WTC11 (cell line): Measurements from ENCODE around the gene RHOB. TPM values are rescaled to one million over a fixed set of nuclear protein-coding genes. Genes with fewer than 3 reads are reported as not detected.
"Not testable (repeated sequence)": the region's sequence is repeated elsewhere in the genome, so short reads cannot be mapped to it uniquely, and the experiment has no call there.

Experiments used
- ATAC-seq: fragments of 200-7000 bp; cut with Tn5 transposase; 2 replicates; pipeline ENCODE4 v1.10.0; 2021; ENCODE audit warnings: mild to moderate bottlenecking, moderate library complexity
- CTCF ChIA-PET: fragments of 300-600 bp; sonication (Branson Sonifier 250); formaldehyde crosslinking; loops from one replicate; lab custom pipeline; 2021; ENCODE audit warnings: antibody characterized with exemption; lab: Charles Lee
- POLR2A ChIA-PET: fragments of 350-600 bp; sonication (Branson Sonifier 250); formaldehyde crosslinking; loops from one replicate; lab custom pipeline; 2021; ENCODE audit warnings: antibody characterized with exemption; lab: Charles Lee
- DNase-seq: peaks from one replicate; pipeline ENCODE4 v3.0.0; 2021; ENCODE audit warnings: low spot score
- H3K27ac Mint-ChIP-seq: 2 replicates; pipeline ENCODE4 v1.8.0; 2021; ENCODE audit warnings: mixed read lengths
- H3K27me3 Mint-ChIP-seq: 2 replicates; pipeline ENCODE4 v1.8.0; 2021; ENCODE audit warnings: low read depth, mild to moderate bottlenecking, moderate library complexity, mixed read lengths
- H3K36me3 Mint-ChIP-seq: 2 replicates; pipeline ENCODE4 v1.8.0; 2021; ENCODE audit warnings: mixed read lengths
- H3K4me1 Mint-ChIP-seq: 2 replicates; pipeline ENCODE4 v1.8.0; 2022; ENCODE audit warnings: mixed read lengths
- H3K4me3 Mint-ChIP-seq: 2 replicates; pipeline ENCODE4 v1.8.0; 2021; ENCODE audit warnings: mild to moderate bottlenecking, moderate library complexity, mixed read lengths
- H3K9me3 Mint-ChIP-seq: 2 replicates; pipeline ENCODE4 v1.8.0; 2021; ENCODE audit warnings: mixed read lengths
- ELF4 ChIP-seq: sonication (generic); formaldehyde crosslinking; IDR thresholded peaks from 2 replicates; pipeline ENCODE4 v1.8.1; 2022; ENCODE audit warnings: low read depth, mild to moderate bottlenecking, moderate library complexity, missing genetic modification reagents
- FOXK1 ChIP-seq: sonication (generic); formaldehyde crosslinking; IDR thresholded peaks from 2 replicates; pipeline ENCODE4 v1.8.0; 2022; ENCODE audit warnings: mild to moderate bottlenecking, moderate library complexity, missing genetic modification reagents
- NFYB ChIP-seq: sonication (generic); formaldehyde crosslinking; conservative IDR thresholded peaks from 2 replicates; pipeline ENCODE4 v1.8.0; 2022; ENCODE audit warnings: low read depth, missing genetic modification reagents
- NR2C2 ChIP-seq: sonication (generic); formaldehyde crosslinking; IDR thresholded peaks from 2 replicates; pipeline ENCODE4 v1.8.0; 2022; ENCODE audit warnings: mild to moderate bottlenecking, missing genetic modification reagents
- RORB ChIP-seq: fragments of 250-450 bp; sonication (Bioruptor Pico); IDR thresholded peaks from 2 replicates; pipeline ENCODE4 v1.9.0; 2021; ENCODE audit warnings: mild to moderate bottlenecking
- SMAD3 ChIP-seq: sonication (generic); formaldehyde crosslinking; IDR thresholded peaks from 2 replicates; pipeline ENCODE4 v1.8.0; 2022; ENCODE audit warnings: missing genetic modification reagents, mild to moderate bottlenecking, borderline replicate concordance
- TEAD1 ChIP-seq: sonication (generic); formaldehyde crosslinking; IDR thresholded peaks from 2 replicates; pipeline ENCODE4 v1.8.0; 2022; ENCODE audit warnings: mild to moderate bottlenecking, missing genetic modification reagents
- TP53 ChIP-seq: sonication (generic); formaldehyde crosslinking; IDR thresholded peaks from 2 replicates; pipeline ENCODE4 v1.8.1; 2023; ENCODE audit warnings: mild to moderate bottlenecking, missing genetic modification reagents
- ZNF281 ChIP-seq: sonication (generic); formaldehyde crosslinking; IDR thresholded peaks from 2 replicates; pipeline ENCODE4 v1.8.0; 2023; ENCODE audit warnings: mild to moderate bottlenecking, missing genetic modification reagents
- ZNF671 ChIP-seq: fragments of 250-450 bp; sonication (Bioruptor Pico); IDR thresholded peaks from 2 replicates; pipeline ENCODE4 v1.8.0; 2021; ENCODE audit warnings: mild to moderate bottlenecking
- total RNA-seq: library from RNA; stranded (reverse); gene quantifications from 3 replicates; pipeline ENCODE4 v1.2.3, GENCODE V29; 2021
- TF ChIP-seq, protein P1 (sequence below): sonication (generic); formaldehyde crosslinking; conservative IDR thresholded peaks from 2 replicates; pipeline ENCODE4 v1.8.1; 2023; ENCODE audit warnings: mild to moderate bottlenecking, low read depth, missing genetic modification reagents, moderate library complexity
- TF ChIP-seq, protein P2 (sequence below): sonication (generic); formaldehyde crosslinking; IDR thresholded peaks from 2 replicates; pipeline ENCODE4 v1.8.1; 2023; ENCODE audit warnings: mild to moderate bottlenecking, missing genetic modification reagents
- TF ChIP-seq, protein P3 (sequence below): sonication (generic); formaldehyde crosslinking; IDR thresholded peaks from 2 replicates; pipeline ENCODE4 v1.8.1; 2022; ENCODE audit warnings: mild to moderate bottlenecking, moderate library complexity, missing genetic modification reagents
- TF ChIP-seq, protein P4 (sequence below): fragments of 250-450 bp; sonication (Bioruptor Pico); IDR thresholded peaks from 2 replicates; pipeline ENCODE4 v1.9.0; 2021; ENCODE audit warnings: mild to moderate bottlenecking, borderline replicate concordance

RHOB gene
- total RNA-seq, 1 experiment from 2014 or later, result 20.4 TPM

DNA sequence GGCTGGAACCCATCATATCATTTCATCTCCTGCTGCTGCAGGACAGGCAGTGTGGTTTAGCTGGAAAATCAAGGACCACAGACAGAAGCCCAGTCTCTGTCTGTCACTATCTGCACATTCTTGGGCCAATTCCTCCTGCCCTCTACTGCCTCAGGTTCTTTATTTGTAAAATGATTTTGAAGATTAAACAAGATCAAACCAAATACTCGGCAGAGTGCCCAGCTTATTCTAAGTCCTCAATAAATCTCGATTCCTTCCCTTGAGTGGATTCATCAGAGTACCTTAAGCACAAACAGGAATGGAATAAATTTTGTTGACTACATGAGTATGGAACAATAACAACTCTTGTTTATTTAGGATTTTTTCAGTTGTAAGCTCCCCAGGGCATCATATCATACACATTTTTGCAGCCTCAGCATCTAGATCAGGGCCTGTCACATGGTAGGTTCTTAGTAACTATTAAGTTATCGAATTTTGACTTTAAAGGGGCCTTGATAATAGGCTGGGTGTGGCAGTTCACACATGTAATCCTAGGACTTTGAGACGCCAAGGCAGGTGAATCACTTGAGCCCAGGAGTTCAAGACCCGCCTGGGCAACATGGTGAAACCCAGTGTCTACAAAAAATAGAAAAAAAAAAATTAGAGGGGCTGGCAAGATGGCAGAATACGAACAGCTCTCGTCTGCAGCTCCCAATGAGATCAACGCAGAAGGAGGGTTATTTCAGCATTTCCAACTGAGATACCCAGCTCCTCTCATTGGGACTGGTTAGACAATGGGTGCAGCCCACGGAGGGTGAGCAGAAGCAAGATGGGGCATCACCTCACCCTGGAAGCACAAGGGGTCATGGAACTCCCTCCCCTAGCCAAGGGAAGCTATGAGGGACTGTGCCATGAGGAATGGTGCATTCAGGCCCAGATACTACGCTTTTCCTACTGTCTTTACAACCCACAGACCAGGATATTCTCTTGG lies 11.1 kb downstream of the RHOB start (continued):
- TF ChIP-seq ZNF281 (CRISPR knock-in tag) (no peak), ZNF671 (CRISPR knock-in tag) (no peak)
- TF ChIP-seq, protein P1, sequence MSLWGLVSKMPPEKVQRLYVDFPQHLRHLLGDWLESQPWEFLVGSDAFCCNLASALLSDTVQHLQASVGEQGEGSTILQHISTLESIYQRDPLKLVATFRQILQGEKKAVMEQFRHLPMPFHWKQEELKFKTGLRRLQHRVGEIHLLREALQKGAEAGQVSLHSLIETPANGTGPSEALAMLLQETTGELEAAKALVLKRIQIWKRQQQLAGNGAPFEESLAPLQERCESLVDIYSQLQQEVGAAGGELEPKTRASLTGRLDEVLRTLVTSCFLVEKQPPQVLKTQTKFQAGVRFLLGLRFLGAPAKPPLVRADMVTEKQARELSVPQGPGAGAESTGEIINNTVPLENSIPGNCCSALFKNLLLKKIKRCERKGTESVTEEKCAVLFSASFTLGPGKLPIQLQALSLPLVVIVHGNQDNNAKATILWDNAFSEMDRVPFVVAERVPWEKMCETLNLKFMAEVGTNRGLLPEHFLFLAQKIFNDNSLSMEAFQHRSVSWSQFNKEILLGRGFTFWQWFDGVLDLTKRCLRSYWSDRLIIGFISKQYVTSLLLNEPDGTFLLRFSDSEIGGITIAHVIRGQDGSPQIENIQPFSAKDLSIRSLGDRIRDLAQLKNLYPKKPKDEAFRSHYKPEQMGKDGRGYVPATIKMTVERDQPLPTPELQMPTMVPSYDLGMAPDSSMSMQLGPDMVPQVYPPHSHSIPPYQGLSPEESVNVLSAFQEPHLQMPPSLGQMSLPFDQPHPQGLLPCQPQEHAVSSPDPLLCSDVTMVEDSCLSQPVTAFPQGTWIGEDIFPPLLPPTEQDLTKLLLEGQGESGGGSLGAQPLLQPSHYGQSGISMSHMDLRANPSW (CRISPR knock-in tag), result no peak

GRCh38 chr2:20458737-20459484 lies 12.0 kb downstream of the RHOB start:
- DNase-seq, H3K4me3 Mint-ChIP-seq, POLR2A ChIA-PET, H3K4me1 Mint-ChIP-seq, ATAC-seq, H3K36me3 Mint-ChIP-seq, H3K27ac Mint-ChIP-seq, CTCF ChIA-PET: not testable (repeated sequence)
- Mint-ChIP-seq H3K27me3 (peaks cover 22% of the 10 kb centered on the region), H3K9me3 (peaks cover 16% of the 10 kb centered on the region)

DNA sequence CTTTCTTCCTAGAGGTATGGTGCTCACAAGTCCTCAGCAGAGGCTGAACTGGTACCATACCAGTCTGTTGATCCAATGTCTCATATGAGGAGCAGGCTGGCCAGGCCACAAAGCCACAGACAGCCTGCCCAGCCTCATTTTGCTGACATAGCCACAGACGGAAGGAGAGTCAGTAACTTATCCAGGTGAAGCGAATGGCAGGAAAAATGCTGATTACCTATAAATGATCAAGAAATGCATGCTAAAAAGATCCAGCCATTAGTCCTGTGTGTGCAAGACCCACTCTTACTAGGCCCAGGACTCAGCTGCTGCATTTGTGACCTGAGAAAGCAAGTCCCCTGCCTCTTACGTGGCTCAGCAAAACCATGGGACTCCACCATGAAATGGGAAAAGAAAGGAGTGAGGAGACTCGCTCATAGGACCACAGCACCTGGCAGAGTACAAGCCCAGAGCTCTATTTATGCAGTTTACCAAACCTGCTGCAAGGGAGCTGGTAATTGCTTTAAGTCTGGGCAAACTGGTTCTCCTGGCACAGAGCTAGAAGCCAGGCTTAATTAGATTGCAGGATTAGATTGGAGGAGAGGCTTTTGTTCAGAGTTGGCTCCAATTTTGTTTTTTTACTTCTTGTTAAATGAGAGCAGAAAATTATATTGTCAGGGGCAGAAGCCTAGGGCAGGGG lies 19.0 kb downstream of the RHOB start:
- ChIA-PET CTCF (interaction anchor here (1.7 kb wide), 1 partner anchor 19 kb away, joined by 3 read pairs; the partner anchor contains the start of gene RHOB), POLR2A (interaction anchor here (0.7 kb wide), 1 partner anchor 9 kb away, joined by 3 read pairs; no protein-coding TSS in a partner anchor)
- Mint-ChIP-seq H3K36me3 (no peaks in the 10 kb centered on the region), H3K4me1 (peaks cover 3% of the 10 kb centered on the region; the same call in 1 of the 2 replicates), H3K27ac (no peak overlapping the region), H3K27me3 (peaks cover 8% of the 10 kb centered on the region), H3K4me3 (no peak overlapping the region), H3K9me3 (peaks cover 13% of the 10 kb centered on the region)
- DNase-seq, result no peak
- ATAC-seq, result no peak
- TF ChIP-seq RORB (CRISPR knock-in tag) (no peak), ZNF671 (CRISPR knock-in tag) (no peak), NFYB (CRISPR knock-in tag) (no peak), TP53 (no peak), SMAD3 (CRISPR knock-in tag) (no peak), TEAD1 (CRISPR knock-in tag) (no peak), NR2C2 (CRISPR knock-in tag) (no peak), FOXK1 (CRISPR knock-in tag) (no peak), ELF4 (CRISPR knock-in tag) (no peak)
- TF ChIP-seq, protein P2, sequence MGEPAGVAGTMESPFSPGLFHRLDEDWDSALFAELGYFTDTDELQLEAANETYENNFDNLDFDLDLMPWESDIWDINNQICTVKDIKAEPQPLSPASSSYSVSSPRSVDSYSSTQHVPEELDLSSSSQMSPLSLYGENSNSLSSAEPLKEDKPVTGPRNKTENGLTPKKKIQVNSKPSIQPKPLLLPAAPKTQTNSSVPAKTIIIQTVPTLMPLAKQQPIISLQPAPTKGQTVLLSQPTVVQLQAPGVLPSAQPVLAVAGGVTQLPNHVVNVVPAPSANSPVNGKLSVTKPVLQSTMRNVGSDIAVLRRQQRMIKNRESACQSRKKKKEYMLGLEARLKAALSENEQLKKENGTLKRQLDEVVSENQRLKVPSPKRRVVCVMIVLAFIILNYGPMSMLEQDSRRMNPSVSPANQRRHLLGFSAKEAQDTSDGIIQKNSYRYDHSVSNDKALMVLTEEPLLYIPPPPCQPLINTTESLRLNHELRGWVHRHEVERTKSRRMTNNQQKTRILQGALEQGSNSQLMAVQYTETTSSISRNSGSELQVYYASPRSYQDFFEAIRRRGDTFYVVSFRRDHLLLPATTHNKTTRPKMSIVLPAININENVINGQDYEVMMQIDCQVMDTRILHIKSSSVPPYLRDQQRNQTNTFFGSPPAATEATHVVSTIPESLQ (CRISPR knock-in tag), result no peak
- TF ChIP-seq, protein P3, sequence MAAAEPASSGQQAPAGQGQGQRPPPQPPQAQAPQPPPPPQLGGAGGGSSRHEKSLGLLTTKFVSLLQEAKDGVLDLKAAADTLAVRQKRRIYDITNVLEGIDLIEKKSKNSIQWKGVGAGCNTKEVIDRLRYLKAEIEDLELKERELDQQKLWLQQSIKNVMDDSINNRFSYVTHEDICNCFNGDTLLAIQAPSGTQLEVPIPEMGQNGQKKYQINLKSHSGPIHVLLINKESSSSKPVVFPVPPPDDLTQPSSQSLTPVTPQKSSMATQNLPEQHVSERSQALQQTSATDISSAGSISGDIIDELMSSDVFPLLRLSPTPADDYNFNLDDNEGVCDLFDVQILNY (CRISPR knock-in tag), result no peak
- TF ChIP-seq, protein P4, sequence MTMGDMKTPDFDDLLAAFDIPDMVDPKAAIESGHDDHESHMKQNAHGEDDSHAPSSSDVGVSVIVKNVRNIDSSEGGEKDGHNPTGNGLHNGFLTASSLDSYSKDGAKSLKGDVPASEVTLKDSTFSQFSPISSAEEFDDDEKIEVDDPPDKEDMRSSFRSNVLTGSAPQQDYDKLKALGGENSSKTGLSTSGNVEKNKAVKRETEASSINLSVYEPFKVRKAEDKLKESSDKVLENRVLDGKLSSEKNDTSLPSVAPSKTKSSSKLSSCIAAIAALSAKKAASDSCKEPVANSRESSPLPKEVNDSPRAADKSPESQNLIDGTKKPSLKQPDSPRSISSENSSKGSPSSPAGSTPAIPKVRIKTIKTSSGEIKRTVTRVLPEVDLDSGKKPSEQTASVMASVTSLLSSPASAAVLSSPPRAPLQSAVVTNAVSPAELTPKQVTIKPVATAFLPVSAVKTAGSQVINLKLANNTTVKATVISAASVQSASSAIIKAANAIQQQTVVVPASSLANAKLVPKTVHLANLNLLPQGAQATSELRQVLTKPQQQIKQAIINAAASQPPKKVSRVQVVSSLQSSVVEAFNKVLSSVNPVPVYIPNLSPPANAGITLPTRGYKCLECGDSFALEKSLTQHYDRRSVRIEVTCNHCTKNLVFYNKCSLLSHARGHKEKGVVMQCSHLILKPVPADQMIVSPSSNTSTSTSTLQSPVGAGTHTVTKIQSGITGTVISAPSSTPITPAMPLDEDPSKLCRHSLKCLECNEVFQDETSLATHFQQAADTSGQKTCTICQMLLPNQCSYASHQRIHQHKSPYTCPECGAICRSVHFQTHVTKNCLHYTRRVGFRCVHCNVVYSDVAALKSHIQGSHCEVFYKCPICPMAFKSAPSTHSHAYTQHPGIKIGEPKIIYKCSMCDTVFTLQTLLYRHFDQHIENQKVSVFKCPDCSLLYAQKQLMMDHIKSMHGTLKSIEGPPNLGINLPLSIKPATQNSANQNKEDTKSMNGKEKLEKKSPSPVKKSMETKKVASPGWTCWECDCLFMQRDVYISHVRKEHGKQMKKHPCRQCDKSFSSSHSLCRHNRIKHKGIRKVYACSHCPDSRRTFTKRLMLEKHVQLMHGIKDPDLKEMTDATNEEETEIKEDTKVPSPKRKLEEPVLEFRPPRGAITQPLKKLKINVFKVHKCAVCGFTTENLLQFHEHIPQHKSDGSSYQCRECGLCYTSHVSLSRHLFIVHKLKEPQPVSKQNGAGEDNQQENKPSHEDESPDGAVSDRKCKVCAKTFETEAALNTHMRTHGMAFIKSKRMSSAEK (CRISPR knock-in tag), result no peak
